Suprapubic skin (tissue), 4 donors: ENCODE data around the gene ACOT7. TPM values are rescaled to one million over a fixed set of nuclear protein-coding genes. Genes with fewer than 3 reads are reported as not detected.

Experiments
- DNase-seq, 2 donors: peaks; one replicate each; pipeline ENCODE4 v3.0.0-alpha.2; 2019; ENCODE audit warnings: low spot score in 2 of 2
- H3K27ac ChIP-seq: fragments of 200-600 bp; sonication (generic); one replicate; pipeline ENCODE4 v1.5.1; 2019
- H3K27me3 ChIP-seq: fragments of 200-600 bp; sonication (generic); one replicate; pipeline ENCODE4 v1.5.1; 2019
- H3K36me3 ChIP-seq: fragments of 200-600 bp; sonication (generic); one replicate; pipeline ENCODE4 v1.5.1; 2019
- H3K4me1 ChIP-seq: fragments of 200-600 bp; sonication (generic); one replicate; pipeline ENCODE4 v1.5.1; 2019
- H3K4me3 ChIP-seq: fragments of 200-600 bp; sonication (generic); one replicate; pipeline ENCODE4 v1.5.1; 2019; ENCODE audit warnings: mild to moderate bottlenecking
- H3K9me3 ChIP-seq: fragments of 200-600 bp; sonication (generic); one replicate; pipeline ENCODE4 v1.5.1; 2019
- CTCF ChIP-seq, 2 donors: fragments of 200-600 bp in 1 of 2; fragments of 450-650 bp in 1 of 2; sonication (generic) in 1 of 2; IDR thresholded peaks; one replicate each; pipeline ENCODE4 v1.5.1; 2016 to 2019; ENCODE audit warnings: antibody characterized with exemption in 2 of 2, mild to moderate bottlenecking in 1 of 2, moderate library complexity in 1 of 2
- EP300 ChIP-seq: sonication (generic); formaldehyde crosslinking; IDR thresholded peaks from one replicate; pipeline ENCODE4 v1.6.1; 2017; ENCODE audit warnings: antibody characterized with exemption
- POLR2A ChIP-seq, 2 donors: fragments of 450-650 bp; IDR thresholded peaks; one replicate each; pipeline ENCODE4 v1.6.1; 2017; ENCODE audit warnings: antibody characterized with exemption in 2 of 2, mild to moderate bottlenecking in 2 of 2, moderate library complexity in 2 of 2
- POLR2AphosphoS5 ChIP-seq, 3 donors: sonication (generic); formaldehyde crosslinking; IDR thresholded peaks; one replicate each; pipeline ENCODE4 v1.6.1; 2017; ENCODE audit warnings: antibody characterized with exemption in 3 of 3
- WGBS: methylation state at CpG from one replicate; pipeline ENCODE4 v1.1.5; 2018; 5-methylcytosine and 5-hydroxymethylcytosine counted together
- total RNA-seq, 4 donors: library from RNA; depleted of rRNA; stranded (reverse); fragments of >200 nt; gene quantifications; one replicate each; pipeline ENCODE4 v1.1.0, GENCODE V29; 2016

The ACOT7 gene
- total RNA-seq, 4 donors from 2014 or later, result 8.4 to 40.5 (median 26.7) TPM

- peaks cover 44% of the 10 kb centered on the region for H3K4me1 ChIP-seq
- no peaks in the 10 kb centered on the region for H3K36me3 ChIP-seq
- no peaks in the 10 kb centered on the region for H3K27me3 ChIP-seq
- DNase-seq, result no peak
- H3K4me3 ChIP-seq, result no peak overlapping the region
- no peak overlapping the region for H3K27ac ChIP-seq
- TF ChIP-seq POLR2A (IDR thresholded peaks at IDR 0.05), result no peak
- no peak for TF ChIP-seq POLR2AphosphoS5 (IDR thresholded peaks at IDR 0.05)
- no peak for TF ChIP-seq EP300
- TF ChIP-seq CTCF (IDR thresholded peaks at IDR 0.05), result no peak
- 86% methylated on average over 14 of the region's 21 CpGs for WGBS
- H3K9me3 ChIP-seq, result no peaks in the 10 kb centered on the region
Observed at GRCh38 chr1:6268415-6268814, 125.2 kb downstream of the ACOT7 start.

GRCh38 chr1:6267686-6268322, 125.8 kb downstream of the ACOT7 start:
- no peak overlapping the region for H3K27ac ChIP-seq
- no peaks in the 10 kb centered on the region for H3K9me3 ChIP-seq
- no peak overlapping the region for H3K4me3 ChIP-seq
- H3K36me3 ChIP-seq, result no peaks in the 10 kb centered on the region
- no peaks in the 10 kb centered on the region for H3K27me3 ChIP-seq
- peaks cover 44% of the 10 kb centered on the region for H3K4me1 ChIP-seq
- no peak for DNase-seq
- WGBS, result 85% methylated on average over 12 of the region's 12 CpGs
- TF ChIP-seq POLR2A (IDR thresholded peaks at IDR 0.05) (no peak), POLR2AphosphoS5 (IDR thresholded peaks at IDR 0.05) (no peak), CTCF (IDR thresholded peaks at IDR 0.05) (no peak), EP300 (no peak)

- H3K36me3 ChIP-seq, result no peaks in the 10 kb centered on the region
- 90% methylated on average over 9 of the region's 11 CpGs for WGBS
- no peak for DNase-seq
- no peak for TF ChIP-seq EP300
- TF ChIP-seq POLR2AphosphoS5 (IDR thresholded peaks at IDR 0.05), result no peak
- no peak for TF ChIP-seq POLR2A (IDR thresholded peaks at IDR 0.05)
- TF ChIP-seq CTCF (IDR thresholded peaks at IDR 0.05), result no peak
- H3K9me3 ChIP-seq, result no peaks in the 10 kb centered on the region
- H3K4me1 ChIP-seq, result peaks cover 40% of the 10 kb centered on the region
- H3K4me3 ChIP-seq, result no peak overlapping the region
- no peaks in the 10 kb centered on the region for H3K27me3 ChIP-seq
- no peak overlapping the region for H3K27ac ChIP-seq
Observed at GRCh38 chr1:6266641-6267040, 126.9 kb downstream of the ACOT7 start.

GRCh38 chr1:6265151-6265550, 128.4 kb downstream of the ACOT7 start:
- Histone ChIP-seq H3K4me3 (no peak overlapping the region), H3K9me3 (no peaks in the 10 kb centered on the region), H3K36me3 (no peaks in the 10 kb centered on the region), H3K27me3 (no peaks in the 10 kb centered on the region), H3K4me1 (peaks cover 37% of the 10 kb centered on the region), H3K27ac (no peak overlapping the region)
- WGBS, result 84% methylated on average over 9 of the region's 15 CpGs
- DNase-seq, result no peak
- no peak for TF ChIP-seq POLR2AphosphoS5 (IDR thresholded peaks at IDR 0.05)
- no peak for TF ChIP-seq EP300
- no peak for TF ChIP-seq POLR2A (IDR thresholded peaks at IDR 0.05)
- TF ChIP-seq CTCF (IDR thresholded peaks at IDR 0.05), result no peak

- H3K4me1 ChIP-seq, result peaks cover 51% of the 10 kb centered on the region
- H3K9me3 ChIP-seq, result no peaks in the 10 kb centered on the region
- no peak for DNase-seq
- 56% methylated on average over 4 of the region's 7 CpGs for WGBS
- H3K4me3 ChIP-seq, result no peak overlapping the region
- TF ChIP-seq CTCF (IDR thresholded peaks at IDR 0.05) (no peak), POLR2A (IDR thresholded peaks at IDR 0.05) (no peak), EP300 (no peak), POLR2AphosphoS5 (IDR thresholded peaks at IDR 0.05) (no peak)
- H3K27me3 ChIP-seq, result no peaks in the 10 kb centered on the region
- no peaks in the 10 kb centered on the region for H3K36me3 ChIP-seq
- H3K27ac ChIP-seq, result peak overlapping the region; percentile 14
Observed at GRCh38 chr1:6263716-6264115, 129.9 kb downstream of the ACOT7 start.
